ENCODE data around the gene CABCOCO1.

CABCOCO1 gene

GRCh38 chr10:61775111-61775510 is 112.4 kb downstream of the CABCOCO1 start:
- no peak for TF ChIP-seq ZNF8 (CRISPR knock-in tag; IDR thresholded peaks at IDR 0.05)
- no peak for TF ChIP-seq ESRRG (CRISPR knock-in tag; IDR thresholded peaks at IDR 0.05)
- no peak for TF ChIP-seq ZFP30 (CRISPR knock-in tag; IDR thresholded peaks at IDR 0.05)
- TF ChIP-seq TOX (CRISPR knock-in tag; IDR thresholded peaks at IDR 0.05; ENCODE audit: borderline replicate concordance), result no peak
- TF ChIP-seq SNAI2 (CRISPR knock-in tag; IDR thresholded peaks at IDR 0.05), result no peak
- no peak for TF ChIP-seq GLIS3 (CRISPR knock-in tag; IDR thresholded peaks at IDR 0.05)
- no peak for ATAC-seq

GRCh38 chr10:61776615-61777266 is 114.0 kb downstream of the CABCOCO1 start:
- TF ChIP-seq ZFP3 (CRISPR knock-in tag; IDR thresholded peaks at IDR 0.05), result no peak
- TF ChIP-seq, protein P1, sequence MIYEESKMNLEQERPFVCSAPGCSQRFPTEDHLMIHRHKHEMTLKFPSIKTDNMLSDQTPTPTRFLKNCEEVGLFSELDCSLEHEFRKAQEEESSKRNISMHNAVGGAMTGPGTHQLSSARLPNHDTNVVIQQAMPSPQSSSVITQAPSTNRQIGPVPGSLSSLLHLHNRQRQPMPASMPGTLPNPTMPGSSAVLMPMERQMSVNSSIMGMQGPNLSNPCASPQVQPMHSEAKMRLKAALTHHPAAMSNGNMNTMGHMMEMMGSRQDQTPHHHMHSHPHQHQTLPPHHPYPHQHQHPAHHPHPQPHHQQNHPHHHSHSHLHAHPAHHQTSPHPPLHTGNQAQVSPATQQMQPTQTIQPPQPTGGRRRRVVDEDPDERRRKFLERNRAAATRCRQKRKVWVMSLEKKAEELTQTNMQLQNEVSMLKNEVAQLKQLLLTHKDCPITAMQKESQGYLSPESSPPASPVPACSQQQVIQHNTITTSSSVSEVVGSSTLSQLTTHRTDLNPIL (CRISPR knock-in tag; IDR thresholded peaks at IDR 0.05; ENCODE audit: low read depth), result no peak
- TF ChIP-seq CSDC2 (CRISPR knock-in tag; IDR thresholded peaks at IDR 0.05), result no peak
- no peak for TF ChIP-seq ZFP30 (CRISPR knock-in tag; IDR thresholded peaks at IDR 0.05)
- TF ChIP-seq PPARA (CRISPR knock-in tag; IDR thresholded peaks at IDR 0.05; ENCODE audit: borderline replicate concordance), result no peak
- TF ChIP-seq PATZ1 (CRISPR knock-in tag; IDR thresholded peaks at IDR 0.05; ENCODE audit: borderline replicate concordance), result no peak
- no peak for TF ChIP-seq OSR1 (CRISPR knock-in tag; IDR thresholded peaks at IDR 0.05)
- TF ChIP-seq, protein P2, sequence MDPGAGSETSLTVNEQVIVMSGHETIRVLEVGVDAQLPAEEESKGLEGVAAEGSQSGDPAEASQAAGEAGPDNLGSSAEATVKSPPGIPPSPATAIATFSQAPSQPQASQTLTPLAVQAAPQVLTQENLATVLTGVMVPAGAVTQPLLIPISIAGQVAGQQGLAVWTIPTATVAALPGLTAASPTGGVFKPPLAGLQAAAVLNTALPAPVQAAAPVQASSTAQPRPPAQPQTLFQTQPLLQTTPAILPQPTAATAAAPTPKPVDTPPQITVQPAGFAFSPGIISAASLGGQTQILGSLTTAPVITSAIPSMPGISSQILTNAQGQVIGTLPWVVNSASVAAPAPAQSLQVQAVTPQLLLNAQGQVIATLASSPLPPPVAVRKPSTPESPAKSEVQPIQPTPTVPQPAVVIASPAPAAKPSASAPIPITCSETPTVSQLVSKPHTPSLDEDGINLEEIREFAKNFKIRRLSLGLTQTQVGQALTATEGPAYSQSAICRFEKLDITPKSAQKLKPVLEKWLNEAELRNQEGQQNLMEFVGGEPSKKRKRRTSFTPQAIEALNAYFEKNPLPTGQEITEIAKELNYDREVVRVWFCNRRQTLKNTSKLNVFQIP (CRISPR knock-in tag; IDR thresholded peaks at IDR 0.05; ENCODE audit: borderline replicate concordance, low read depth), result no peak
- TF ChIP-seq BACH2 (CRISPR knock-in tag; IDR thresholded peaks at IDR 0.05; ENCODE audit: borderline replicate concordance), result no peak
- no peak for TF ChIP-seq RARB (CRISPR knock-in tag; IDR thresholded peaks at IDR 0.05)
- TF ChIP-seq ZNF565 (CRISPR knock-in tag; conservative IDR thresholded peaks at IDR 0.05; ENCODE audit: low read depth), result no peak
- no peak for TF ChIP-seq SNAI2 (CRISPR knock-in tag; IDR thresholded peaks at IDR 0.05)
- TF ChIP-seq, protein P3, sequence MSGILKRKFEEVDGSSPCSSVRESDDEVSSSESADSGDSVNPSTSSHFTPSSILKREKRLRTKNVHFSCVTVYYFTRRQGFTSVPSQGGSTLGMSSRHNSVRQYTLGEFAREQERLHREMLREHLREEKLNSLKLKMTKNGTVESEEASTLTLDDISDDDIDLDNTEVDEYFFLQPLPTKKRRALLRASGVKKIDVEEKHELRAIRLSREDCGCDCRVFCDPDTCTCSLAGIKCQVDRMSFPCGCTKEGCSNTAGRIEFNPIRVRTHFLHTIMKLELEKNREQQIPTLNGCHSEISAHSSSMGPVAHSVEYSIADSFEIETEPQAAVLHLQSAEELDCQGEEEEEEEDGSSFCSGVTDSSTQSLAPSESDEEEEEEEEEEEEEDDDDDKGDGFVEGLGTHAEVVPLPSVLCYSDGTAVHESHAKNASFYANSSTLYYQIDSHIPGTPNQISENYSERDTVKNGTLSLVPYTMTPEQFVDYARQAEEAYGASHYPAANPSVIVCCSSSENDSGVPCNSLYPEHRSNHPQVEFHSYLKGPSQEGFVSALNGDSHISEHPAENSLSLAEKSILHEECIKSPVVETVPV (CRISPR knock-in tag; IDR thresholded peaks at IDR 0.05), result no peak
- no peak for TF ChIP-seq TCF4 (CRISPR knock-in tag; IDR thresholded peaks at IDR 0.05; ENCODE audit: borderline replicate concordance)
- TF ChIP-seq GLIS3 (CRISPR knock-in tag; IDR thresholded peaks at IDR 0.05), result no peak
- no peak for TF ChIP-seq ZNF8 (CRISPR knock-in tag; IDR thresholded peaks at IDR 0.05)
- no peak for ATAC-seq

- TF ChIP-seq, protein P2 (CRISPR knock-in tag; IDR thresholded peaks at IDR 0.05; ENCODE audit: borderline replicate concordance, low read depth), result no peak
- TF ChIP-seq TCF4 (CRISPR knock-in tag; IDR thresholded peaks at IDR 0.05; ENCODE audit: borderline replicate concordance), result no peak
- TF ChIP-seq ZNF565 (CRISPR knock-in tag; conservative IDR thresholded peaks at IDR 0.05; ENCODE audit: low read depth), result no peak
- no peak for TF ChIP-seq OSR1 (CRISPR knock-in tag; IDR thresholded peaks at IDR 0.05)
- no peak for TF ChIP-seq ZNF70 (CRISPR knock-in tag; IDR thresholded peaks at IDR 0.05)
- no peak for TF ChIP-seq SNAI2 (CRISPR knock-in tag; IDR thresholded peaks at IDR 0.05)
- TF ChIP-seq ZNF8 (CRISPR knock-in tag; IDR thresholded peaks at IDR 0.05), result no peak
- TF ChIP-seq ZFP3 (CRISPR knock-in tag; IDR thresholded peaks at IDR 0.05), result no peak
- TF ChIP-seq, protein P1 (CRISPR knock-in tag; IDR thresholded peaks at IDR 0.05; ENCODE audit: low read depth), result no peak
- no peak for TF ChIP-seq PPARA (CRISPR knock-in tag; IDR thresholded peaks at IDR 0.05; ENCODE audit: borderline replicate concordance)
- TF ChIP-seq ZC3H10 (CRISPR knock-in tag; IDR thresholded peaks at IDR 0.05), result no peak
- TF ChIP-seq ZFP30 (CRISPR knock-in tag; IDR thresholded peaks at IDR 0.05), result no peak
- no peak for TF ChIP-seq GLIS3 (CRISPR knock-in tag; IDR thresholded peaks at IDR 0.05)
- no peak for TF ChIP-seq BACH2 (CRISPR knock-in tag; IDR thresholded peaks at IDR 0.05; ENCODE audit: borderline replicate concordance)
- no peak for TF ChIP-seq PATZ1 (CRISPR knock-in tag; IDR thresholded peaks at IDR 0.05; ENCODE audit: borderline replicate concordance)
- no peak for TF ChIP-seq ISL1 (CRISPR knock-in tag; IDR thresholded peaks at IDR 0.05)
- ATAC-seq, result no peak
These were observed 115.4 kb downstream of the CABCOCO1 start for GRCh38 chr10:61778137-61778536.

Data from SK-N-SH treated with all-trans-retinoic acid at 6 μM for 48 hours (cell line).